D721Med (cell line): ENCODE measurements around the gene MRPL1.
A peak's percentile ranks its signal among the peaks of the same experiment; 100 is the strongest.

Experiments
- DNase-seq: peaks from one replicate; pipeline ENCODE4 v3.0.0; 2011; ENCODE audit warnings: low spot score; ENCODE audit not compliant: insufficient read length
- FAIRE-seq: peaks from 2 replicates; lab custom pipeline; 2011; peaks lifted over from hg19 to GRCh38; lab: Jason Lieb, UNC
- CTCF ChIP-seq: IDR thresholded peaks from 2 replicates; pipeline ENCODE4 v1.5.1; 2012; ENCODE audit warnings: mild to moderate bottlenecking, control low read depth; ENCODE audit not compliant: insufficient read depth; ENCODE audit errors: missing control alignments

MRPL1 gene

GRCh38 chr4:77862478-77863216, at the start of gene MRPL1:
Gene MRPL1 (plus strand): TSS chr4:77862830. CDS start chr4:77862849, 19 bp downstream.
- FAIRE-seq: no peak
- TF ChIP-seq CTCF: no peak
- DNase-seq: no peak

- no peak for TF ChIP-seq CTCF
- no peak for FAIRE-seq
- no peak for DNase-seq
Measured at GRCh38 chr4:77815636-77816035, 47.0 kb upstream of the MRPL1 start.

- TF ChIP-seq CTCF: no peak
- DNase-seq (no peak), FAIRE-seq (no peak)
Measured at GRCh38 chr4:77816546-77816945, 46.1 kb upstream of the MRPL1 start.

GRCh38 chr4:77817304-77818072, 45.1 kb upstream of the MRPL1 start:
- DNase-seq (no peak), FAIRE-seq (no peak)
- TF ChIP-seq CTCF: no peak

GRCh38 chr4:77818073-77818601, 44.5 kb upstream of the MRPL1 start:
- FAIRE-seq (peak; percentile 55), DNase-seq (no peak)
- peak; percentile 52 for TF ChIP-seq CTCF

- DNase-seq: no peak
- no peak for TF ChIP-seq CTCF
- no peak for FAIRE-seq
Measured at GRCh38 chr4:77818602-77819403, 43.8 kb upstream of the MRPL1 start, which contains the start of gene CNOT6L. Gene CNOT6L (minus strand): TSS chr4:77819368. CDS start chr4:77819308, 60 bp downstream.
